HCT116 (cell line): Measurements from ENCODE around the gene ZNF534.
"Not testable (repeated sequence)": the region's sequence is repeated elsewhere in the genome, so short reads cannot be mapped to it uniquely, and the experiment has no call there.

Experiments used
- CTCF ChIP-seq, 3 experiments: fragments of 200-600 bp in 1 of 3; sonication (generic) in 1 of 3; IDR thresholded peaks in 2 of 3; conservative IDR thresholded peaks in 1 of 3; 2 replicates each; pipeline ENCODE4 v1.5.1; 2012 to 2017; ENCODE audit warnings: low read depth in 2 of 3, low read length in 2 of 3, antibody characterized with exemption in 1 of 3, borderline replicate concordance in 1 of 3, control low read depth in 1 of 3, mild to moderate bottlenecking in 1 of 3, mixed read lengths in 1 of 3, mixed run types in 1 of 3, moderate library complexity in 1 of 3; ENCODE audit not compliant: insufficient read depth in 1 of 3
- POLR2A ChIP-seq: IDR thresholded peaks from 2 replicates; pipeline ENCODE4 v1.7.0; 2011; ENCODE audit warnings: borderline replicate concordance; ENCODE audit not compliant: insufficient read depth, insufficient read length; ENCODE audit errors: extremely low read depth
- POLR2AphosphoS5 ChIP-seq: IDR thresholded peaks from 2 replicates; pipeline ENCODE4 v1.6.1; 2011; ENCODE audit warnings: mild to moderate bottlenecking, low read depth, low read length, moderate library complexity

GRCh38 chr19:52485561-52486240 lies 56.8 kb downstream of the ZNF534 start:
- not testable (repeated sequence) for TF ChIP-seq CTCF (IDR thresholded peaks at IDR 0.05 in 2 of 3, conservative IDR thresholded peaks at IDR 0.05 in 1 of 3; ENCODE audit: borderline replicate concordance in 1 of 3, insufficient read depth in 1 of 3, low read depth in 2 of 3, low read length in 2 of 3); POLR2AphosphoS5; POLR2A
